ENCODE data around the gene POLE3. TPM values are rescaled to one million over a fixed set of nuclear protein-coding genes. Genes with fewer than 3 reads are reported as not detected.

The POLE3 gene
- total and polyA plus RNA-seq, 2 experiments from 2014 or later, result 39.2 to 81.3 TPM

- TF ChIP-seq EZH2 (IDR thresholded peaks at IDR 0.05; ENCODE audit: low read depth, unreplicated experiment), result no peak
- no peak for TF ChIP-seq POLR2AphosphoS5 (IDR thresholded peaks at IDR 0.05; ENCODE audit: low read depth)
Measured at GRCh38 chr9:113372059-113372458, 38.4 kb downstream of the POLE3 start (continued).

GRCh38 chr9:113370806-113371325, 39.6 kb downstream of the POLE3 start:
- Histone ChIP-seq H2AFZ (no peak overlapping the region), H3K36me3 (ENCODE audit: insufficient read depth) (no peaks in the 10 kb centered on the region), H3K9me2 (ENCODE audit: insufficient read depth) (no peaks in the 10 kb centered on the region), H3K27me3 (ENCODE audit: insufficient read depth) (no peaks in the 10 kb centered on the region), H3K4me1 (ENCODE audit: insufficient read depth) (no peaks in the 10 kb centered on the region), H3K4me2 (no peak overlapping the region), H3K4me3 (no peak overlapping the region), H3K27ac (ENCODE audit: low read depth) (no peak overlapping the region), H3F3A (replicated peaks; ENCODE audit: low read depth) (no peaks in the 10 kb centered on the region), H3K79me2 (replicated peaks; ENCODE audit: insufficient read depth) (no peaks in the 10 kb centered on the region), H4K20me1 (replicated peaks; ENCODE audit: insufficient read depth) (no peaks in the 10 kb centered on the region)
- TF ChIP-seq ZNF331 (CRISPR knock-in tag; IDR thresholded peaks at IDR 0.05; ENCODE audit: low read depth), result no peak
- TF ChIP-seq CTCF (conservative IDR thresholded peaks at IDR 0.05; ENCODE audit: low read depth in 2 of 2), result no peak
- TF ChIP-seq ZNF462 (CRISPR knock-in tag; IDR thresholded peaks at IDR 0.05), result no peak
- TF ChIP-seq JUNB (IDR thresholded peaks at IDR 0.05; ENCODE audit: unreplicated experiment), result no peak
- TF ChIP-seq NANOG (IDR thresholded peaks at IDR 0.05; ENCODE audit: borderline replicate concordance), result no peak
- Mint-ChIP-seq H3K4me3 (no peak overlapping the region), H3K27ac (no peak overlapping the region), H3K36me3 (ENCODE audit: low read depth) (peaks cover 6% of the 10 kb centered on the region; the same call in 2 of the 3 replicates), H3K27me3 (ENCODE audit: insufficient read depth, low read depth, poor library complexity) (peaks cover 2% of the 10 kb centered on the region), H3K9me3 (no peaks in the 10 kb centered on the region), H3K4me1 (peaks cover 4% of the 10 kb centered on the region)
- ATAC-seq (no peak; the same call in 2 of the 3 replicates), DNase-seq (ENCODE audit: low spot score) (no peak)
